ENCODE measurements around the gene NCOA1.
"Not testable (repeated sequence)": the region's sequence is repeated elsewhere in the genome, so short reads cannot be mapped to it uniquely, and the experiment has no call there.

NCOA1 gene

GRCh38 chr2:24579053-24579803 lies 88.2 kb downstream of the NCOA1 start:
- no peak for DNase-seq (ENCODE audit: low read depth)

DNA sequence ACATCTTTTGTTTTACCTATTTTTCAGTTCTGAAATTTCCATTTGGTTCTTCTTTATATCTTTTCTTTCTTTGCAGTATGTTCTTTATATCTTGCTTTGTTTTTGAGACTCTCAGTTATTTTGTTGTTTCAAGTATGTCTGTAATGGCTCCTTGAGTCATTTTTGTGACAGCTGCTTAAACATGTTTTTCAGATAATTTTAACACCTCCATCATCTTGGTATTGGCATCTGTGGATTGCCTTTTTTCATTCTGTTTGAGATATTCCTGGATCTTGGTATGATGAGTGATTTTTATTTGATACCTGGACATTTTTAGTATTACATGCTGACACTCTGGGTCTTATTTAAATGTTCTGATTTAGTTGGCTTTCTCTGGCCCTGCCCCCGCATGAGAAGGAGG lies 89.5 kb downstream of the NCOA1 start:
- DNase-seq (ENCODE audit: low read depth) = no peak

DNA sequence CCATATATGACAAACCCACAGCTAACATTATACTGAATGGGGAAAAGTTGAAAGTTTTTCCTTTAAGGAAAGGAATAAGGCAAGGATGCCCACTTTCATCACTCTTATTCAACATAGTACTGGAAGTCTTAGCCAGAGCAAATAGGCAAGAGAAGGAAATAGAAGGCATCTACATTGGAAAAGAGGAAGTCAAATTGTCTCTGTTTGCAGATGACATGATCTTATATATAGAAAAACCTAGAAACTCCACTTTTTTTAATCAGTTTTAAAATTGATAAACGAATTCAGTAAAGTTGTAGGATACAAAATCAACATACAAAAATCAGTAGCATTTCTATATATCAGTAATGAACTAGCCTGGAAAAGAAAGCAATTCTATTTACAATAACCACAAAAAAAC lies 90.9 kb downstream of the NCOA1 start:
- not testable (repeated sequence) for DNase-seq (ENCODE audit: low read depth)

DNA sequence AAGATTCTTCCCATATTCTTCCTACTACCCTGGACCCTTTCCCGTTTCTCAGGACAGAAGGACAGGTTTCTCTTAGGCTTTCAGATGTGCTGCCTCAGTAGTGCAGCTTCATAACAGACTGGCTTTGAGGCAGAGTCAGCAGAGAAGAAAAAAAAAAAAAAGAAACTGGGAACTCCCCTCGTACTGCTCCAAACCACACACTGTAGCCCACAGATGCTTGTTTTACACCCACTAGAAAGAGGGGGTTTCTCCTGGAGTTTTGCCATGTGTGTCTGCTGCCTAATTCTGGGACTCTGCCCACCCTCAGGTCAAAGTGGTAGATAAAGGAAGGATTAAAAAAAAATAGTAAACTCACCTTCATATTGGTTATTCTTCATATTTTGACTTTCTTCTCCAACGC lies 95.9 kb downstream of the NCOA1 start:
- DNase-seq (ENCODE audit: low read depth) = no peak

DNA sequence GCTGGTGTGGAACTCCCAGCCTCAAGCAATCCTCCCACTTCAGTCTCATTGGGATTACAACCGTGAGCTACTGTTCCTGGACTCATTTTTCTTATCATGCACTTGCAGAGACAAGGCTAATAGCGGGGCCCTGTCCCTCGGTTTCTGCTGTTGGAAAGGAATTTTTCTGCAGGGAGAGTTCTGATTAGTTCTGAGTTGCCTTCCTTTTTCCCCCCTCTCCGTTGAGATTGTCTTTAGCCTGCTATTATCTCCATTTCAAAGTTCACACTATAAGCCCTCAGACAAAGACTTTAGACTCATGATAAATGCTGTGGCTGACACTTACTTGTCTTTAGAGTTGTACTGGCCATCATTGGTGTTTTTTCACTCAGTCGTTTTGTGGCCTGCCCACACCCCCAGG lies 97.2 kb downstream of the NCOA1 start:
- no peak for DNase-seq (ENCODE audit: low read depth)

DNA sequence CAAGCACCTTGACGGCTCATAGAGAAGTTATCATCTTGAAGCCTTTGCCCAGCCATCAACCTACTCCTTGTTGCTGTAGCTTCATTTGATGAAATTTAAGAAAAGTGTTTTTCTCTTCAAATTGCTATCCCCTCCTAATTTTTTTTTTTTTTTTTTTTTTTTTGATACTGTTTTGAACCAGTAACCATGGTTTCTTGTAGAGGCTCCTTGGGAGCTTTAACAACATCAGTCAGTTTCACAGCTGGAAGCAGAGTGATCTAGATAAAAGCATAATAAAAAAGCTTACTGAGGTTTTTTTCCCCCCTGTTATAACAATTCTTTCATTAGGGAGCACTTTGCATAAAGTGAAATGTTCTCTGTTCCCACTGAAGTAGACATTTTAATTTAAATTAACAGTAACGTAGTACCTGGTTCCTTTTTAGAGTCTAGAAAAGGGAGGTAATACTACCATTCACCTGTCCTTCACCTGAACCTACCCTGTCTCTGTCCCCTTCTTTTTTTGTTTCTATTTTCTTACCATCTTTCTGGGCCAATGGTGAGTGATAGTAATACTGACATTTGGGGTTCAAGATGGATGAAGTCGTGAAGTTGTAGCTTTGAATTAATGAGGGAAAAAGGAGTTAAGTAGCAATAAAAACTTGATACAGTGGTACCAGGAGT lies 101.5 kb downstream of the NCOA1 start:
- no peak for DNase-seq (ENCODE audit: low read depth)

DNA sequence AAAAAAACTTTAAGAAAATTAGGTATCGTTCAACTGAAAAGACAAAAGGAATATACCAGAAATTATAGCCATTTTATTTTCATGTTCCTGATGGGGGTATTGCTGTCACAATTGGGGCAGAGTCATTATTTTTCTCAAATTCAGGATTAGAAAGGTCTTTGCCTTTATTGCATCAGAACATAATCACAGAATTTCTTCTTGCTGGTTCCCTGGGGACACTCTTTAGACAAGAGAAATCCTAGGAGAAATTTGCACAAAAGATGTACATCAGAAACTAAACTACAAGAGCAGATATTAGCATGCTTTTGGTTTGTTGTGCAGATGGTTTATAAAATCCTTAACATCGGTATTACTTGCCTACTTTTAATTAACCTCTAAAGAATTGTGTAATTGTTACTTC lies 103.2 kb downstream of the NCOA1 start:
- DNase-seq (ENCODE audit: low read depth) = no peak

GRCh38 chr2:24597181-24597870 lies 106.3 kb downstream of the NCOA1 start:
- DNase-seq (ENCODE audit: low read depth) = no peak

- DNase-seq (ENCODE audit: low read depth) = not testable (repeated sequence)
Observed at GRCh38 chr2:24600140-24600539, 109.1 kb downstream of the NCOA1 start.

DNA sequence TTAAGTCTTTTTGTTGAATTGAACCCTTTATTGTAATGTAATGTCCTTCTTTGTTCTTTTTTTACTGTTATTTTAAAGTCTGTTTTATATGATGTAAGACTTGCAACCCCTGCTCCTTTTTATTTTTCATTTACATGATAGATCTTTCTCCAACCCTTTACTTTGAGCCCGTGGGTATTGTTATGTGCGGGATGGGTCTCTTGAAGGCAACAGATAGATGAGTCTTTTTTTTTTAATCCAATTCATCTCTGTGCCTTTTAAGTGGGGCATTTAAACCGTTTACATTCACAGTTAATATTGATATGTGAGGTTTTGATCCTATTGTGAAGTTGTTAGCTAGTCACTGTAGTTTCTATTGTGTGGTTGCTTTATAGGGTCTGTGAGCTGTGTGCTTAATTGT lies 120.6 kb downstream of the NCOA1 start:
- DNase-seq (ENCODE audit: low read depth) = no peak

GRCh38 chr2:24613154-24613814 lies 122.2 kb downstream of the NCOA1 start:
- DNase-seq (ENCODE audit: low read depth) = no peak

DNA sequence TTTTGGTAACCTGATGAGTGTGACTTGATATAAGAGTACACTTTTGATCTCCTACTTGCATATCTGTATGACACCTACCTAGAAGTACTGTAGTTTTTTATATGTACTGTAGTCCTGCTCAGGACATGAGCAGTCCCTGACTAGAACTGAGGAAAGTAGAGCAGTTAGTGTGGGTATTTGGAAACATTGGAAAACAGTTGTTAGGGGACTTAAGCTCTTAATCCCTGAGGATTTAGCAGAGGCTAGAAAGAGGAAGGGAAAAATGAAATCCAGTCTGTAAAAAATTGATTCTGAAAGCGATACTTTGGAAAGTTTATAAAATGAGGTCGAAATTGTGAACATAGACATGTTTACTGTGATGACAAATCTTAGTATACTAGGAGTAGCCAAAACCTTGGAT lies 125.6 kb downstream of the NCOA1 start:
- DNase-seq (ENCODE audit: low read depth) = no peak

DNA sequence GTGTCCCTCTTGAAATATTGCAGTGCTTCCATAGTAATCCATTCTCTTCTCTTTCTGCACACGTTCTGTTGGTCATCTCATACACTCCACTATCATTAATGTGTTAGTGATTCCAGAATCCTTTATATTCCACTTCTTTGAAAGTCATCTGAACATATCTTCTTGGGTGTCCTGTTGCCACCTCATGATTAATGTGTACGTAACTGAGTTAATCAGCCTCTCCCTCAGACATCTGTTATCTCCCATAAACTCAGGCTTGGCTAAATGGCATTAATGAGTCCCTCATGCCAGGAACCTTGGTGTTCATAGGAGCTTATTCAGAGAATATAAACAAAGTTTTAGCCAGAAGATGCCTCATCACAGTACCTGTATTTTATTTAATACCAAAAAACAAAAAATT lies 126.4 kb downstream of the NCOA1 start:
- DNase-seq (ENCODE audit: low read depth) = no peak

DNA sequence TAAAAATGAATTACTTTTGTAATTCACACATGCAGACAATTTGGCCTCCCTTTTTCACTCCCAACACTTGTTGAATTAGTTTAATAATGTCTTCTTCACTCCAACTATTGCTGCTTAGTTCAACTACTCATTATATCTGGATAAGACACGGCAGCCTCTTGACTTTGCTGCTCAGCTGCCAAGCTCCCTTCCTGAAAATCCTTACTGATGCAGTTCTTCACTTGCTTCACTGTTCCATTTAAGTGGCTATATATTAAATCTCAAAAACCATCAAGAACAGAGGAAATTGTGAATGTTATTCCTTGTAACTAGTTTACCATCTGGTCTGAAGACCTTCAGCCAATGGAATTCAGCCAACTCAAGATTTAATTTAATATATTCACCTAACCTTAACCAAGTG lies 127.1 kb downstream of the NCOA1 start:
- no peak for DNase-seq (ENCODE audit: low read depth)

DNA sequence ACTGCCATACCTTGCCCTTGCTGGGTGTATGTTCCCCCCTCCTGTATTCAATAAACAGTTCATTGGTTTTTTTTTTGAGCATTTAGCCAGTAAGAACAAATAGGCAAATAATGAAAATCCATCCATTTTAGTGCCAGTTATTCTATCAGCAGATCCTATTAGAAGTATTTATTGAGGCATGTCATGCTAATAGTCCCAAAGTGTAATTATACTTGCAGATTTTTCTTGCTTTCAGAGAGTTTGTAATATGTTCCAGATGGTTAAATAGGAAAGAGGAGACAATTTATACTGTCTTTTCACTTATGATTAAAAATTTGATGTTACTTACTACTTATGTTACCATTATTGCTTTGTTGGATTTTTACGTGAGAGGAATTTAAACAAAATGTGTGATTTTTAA lies 127.6 kb downstream of the NCOA1 start:
- DNase-seq (ENCODE audit: low read depth) = no peak

GRCh38 chr2:24620936-24621335 lies 129.9 kb downstream of the NCOA1 start:
- no peak for DNase-seq (ENCODE audit: low read depth)

DNA sequence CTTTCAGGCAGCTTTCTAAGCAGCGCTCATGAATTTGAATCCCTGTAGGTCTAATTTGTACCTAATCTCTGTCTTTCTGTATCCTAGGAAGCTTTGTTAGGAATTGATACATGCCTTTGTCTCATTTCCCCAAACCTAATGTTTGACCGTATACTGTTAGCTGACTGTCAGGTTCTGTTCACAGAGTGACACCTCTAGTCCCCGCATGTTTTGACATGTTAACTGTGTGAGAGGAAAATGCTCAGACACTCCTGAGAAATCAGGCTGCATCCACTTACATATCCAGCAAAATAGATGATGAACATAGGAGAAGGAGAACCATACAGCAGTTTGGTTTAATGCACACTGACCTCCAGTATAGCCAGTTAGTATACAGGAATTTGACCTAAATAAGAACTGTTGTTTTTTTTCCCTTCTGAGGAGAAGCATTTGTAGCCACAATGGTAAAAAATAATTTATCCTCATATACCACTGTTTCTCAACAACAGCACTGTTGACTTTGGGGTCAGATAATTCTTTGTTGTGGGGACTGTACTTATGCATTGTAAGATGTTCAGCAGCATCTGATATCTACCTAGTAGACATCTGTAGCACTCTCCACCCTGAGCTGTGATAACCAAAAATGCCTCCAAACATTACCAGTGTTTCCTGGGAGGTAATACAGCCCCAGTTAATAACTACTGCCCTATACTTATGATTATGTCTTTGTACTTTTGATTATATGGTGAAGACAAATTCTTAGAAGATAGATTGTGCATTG lies 130.9 kb downstream of the NCOA1 start:
- DNase-seq (ENCODE audit: low read depth) = no peak

DNA sequence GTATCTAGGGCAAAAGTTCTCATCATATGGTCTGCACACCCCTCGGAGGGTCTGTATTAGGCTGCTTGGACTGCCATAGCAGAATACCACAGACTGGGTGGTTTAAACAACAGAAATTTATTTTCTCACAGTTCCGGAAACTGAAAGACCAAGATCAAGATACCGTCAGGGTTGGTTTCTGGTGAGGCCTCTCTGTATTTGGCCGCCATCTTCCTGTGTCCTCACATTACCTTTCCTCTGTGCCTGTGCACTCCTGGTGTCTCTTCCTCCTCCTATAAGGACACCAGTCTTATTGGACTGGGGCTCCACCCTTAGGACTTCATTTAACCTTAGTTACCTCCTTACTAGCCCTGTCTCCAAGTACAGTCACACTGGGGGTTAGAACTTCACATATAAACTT lies 132.5 kb downstream of the NCOA1 start:
- DNase-seq (ENCODE audit: low read depth) = no peak

- no peak for DNase-seq (ENCODE audit: low read depth)
Observed at GRCh38 chr2:24625728-24626127, 134.7 kb downstream of the NCOA1 start.

DNA sequence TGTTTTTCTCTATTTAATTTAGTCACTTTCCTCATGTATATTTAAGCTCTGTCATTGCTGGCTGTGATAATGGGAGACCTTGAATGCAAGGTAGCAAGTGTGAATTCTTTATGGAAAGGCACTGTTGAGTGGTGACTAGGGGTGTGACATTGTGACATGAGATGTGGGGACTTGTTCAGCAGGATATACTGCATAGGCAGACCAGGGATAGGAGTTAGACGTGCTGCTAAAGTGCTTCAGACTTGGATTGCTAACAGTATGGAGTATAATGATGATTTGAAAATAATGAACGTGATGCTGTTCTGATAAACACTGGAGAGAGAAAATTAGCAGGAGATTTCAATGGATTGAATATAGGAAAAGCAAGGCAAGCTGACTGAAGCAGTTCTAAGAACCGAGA lies 135.1 kb downstream of the NCOA1 start:
- DNase-seq (ENCODE audit: low read depth) = no peak

DNA sequence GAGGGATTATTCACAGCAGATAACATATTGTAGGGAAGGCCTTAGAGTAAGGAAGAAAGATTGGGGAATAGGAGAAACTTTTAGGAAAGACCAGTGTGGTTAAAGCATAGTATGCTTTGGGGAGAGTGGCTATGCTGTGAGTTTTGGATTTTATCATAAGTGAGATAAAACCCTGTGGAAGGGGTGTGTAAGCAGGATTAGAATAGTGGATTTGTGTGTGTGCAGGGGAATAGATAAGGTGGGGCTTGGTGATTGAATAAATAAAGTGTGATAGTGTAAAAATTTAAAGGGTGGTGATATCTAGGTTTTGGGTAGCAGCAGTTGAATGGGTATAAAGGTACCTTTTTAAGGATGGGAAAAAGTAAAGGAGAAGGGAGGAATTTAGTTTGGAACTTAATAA lies 137.7 kb downstream of the NCOA1 start:
- no peak for DNase-seq (ENCODE audit: low read depth)

DNA sequence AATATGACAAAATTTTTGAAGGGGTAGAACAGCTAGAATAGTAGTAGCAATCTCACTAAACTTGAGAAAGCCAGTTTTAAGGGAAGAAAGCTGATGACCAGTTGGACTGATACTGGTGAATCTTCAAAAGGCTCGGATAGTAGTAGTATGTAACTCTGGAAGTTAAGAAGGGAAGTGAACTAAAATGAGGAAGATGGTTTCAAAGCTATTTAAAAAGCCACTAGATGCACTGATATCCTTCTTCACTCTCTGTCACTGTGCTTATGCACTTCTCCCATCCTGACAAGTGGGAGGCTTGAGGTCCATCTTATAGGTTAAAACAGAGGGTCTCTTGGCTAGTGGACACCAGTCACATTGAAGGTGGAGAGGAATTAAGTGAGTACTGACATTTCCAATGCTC lies 141.1 kb downstream of the NCOA1 start:
- DNase-seq (ENCODE audit: low read depth) = no peak
